Myocyte (in vitro differentiated cells): ENCODE measurements around the gene CCDC137. TPM values are rescaled to one million over a fixed set of nuclear protein-coding genes. Genes with fewer than 3 reads are reported as not detected.
"Not testable (repeated sequence)": the region's sequence is repeated elsewhere in the genome, so short reads cannot be mapped to it uniquely, and the experiment has no call there.

Source experiments
- DNase-seq: peaks from one replicate; pipeline ENCODE4 v3.0.0-alpha.2; 2012; ENCODE audit warnings: low read depth
- polyA plus RNA-seq: library from polyadenylated mRNA; unstranded; fragments of >200 nt; gene quantifications from one replicate; pipeline ENCODE4 v1.2.1, GENCODE V29; 2012; ENCODE audit warnings: missing spikeins
- total RNA-seq: library from RNA; depleted of rRNA; stranded (reverse); fragments of >200 nt; gene quantifications from 2 replicates; pipeline ENCODE4 v1.2.3, GENCODE V29; 2014

Gene CCDC137
- total RNA-seq, result 12.5 and 16.5 TPM in 2 replicates
- 14.6 TPM for polyA plus RNA-seq

- DNase-seq, result peak; percentile 96
Measured at GRCh38 chr17:81666342-81667191, at the start of gene CCDC137, which contains the start of gene OXLD1. TSS of gene CCDC137 (plus strand) at chr17:81666737. CDS start at chr17:81666767, 30 bp downstream. TSS of gene OXLD1 (minus strand) at chr17:81666605. CDS start at chr17:81666577, 28 bp downstream.

GRCh38 chr17:81616877-81617276, 49.7 kb upstream of the CCDC137 start:
- DNase-seq, result no peak

- DNase-seq, result not testable (repeated sequence)
Measured at GRCh38 chr17:81618307-81618706, 48.2 kb upstream of the CCDC137 start.

- no peak for DNase-seq
Measured at GRCh38 chr17:81621494-81622130, 44.9 kb upstream of the CCDC137 start.

- DNase-seq, result no peak
Measured at GRCh38 chr17:81630274-81630673, 36.3 kb upstream of the CCDC137 start.

GRCh38 chr17:81631482-81631881, 35.1 kb upstream of the CCDC137 start:
- DNase-seq, result no peak

GRCh38 chr17:81635431-81635830, 31.1 kb upstream of the CCDC137 start:
- no peak for DNase-seq

GRCh38 chr17:81635973-81636504, 30.5 kb upstream of the CCDC137 start:
- no peak for DNase-seq

GRCh38 chr17:81636505-81637288, 29.8 kb upstream of the CCDC137 start, which contains the start of the genes NPLOC4 and TSPAN10:
TSS of gene NPLOC4 (minus strand) at chr17:81637112. CDS start at chr17:81636930, 182 bp downstream.
TSS of gene TSPAN10 (plus strand) at chr17:81637196. CDS start at chr17:81642413, 5,217 bp downstream.
- peak; percentile 88 for DNase-seq

- no peak for DNase-seq
Measured at GRCh38 chr17:81638683-81639082, 27.9 kb upstream of the CCDC137 start.

GRCh38 chr17:81640011-81640410, 26.5 kb upstream of the CCDC137 start:
- DNase-seq, result no peak

- peak; percentile 65 for DNase-seq
Measured at GRCh38 chr17:81641825-81642489, 24.6 kb upstream of the CCDC137 start.

GRCh38 chr17:81644496-81644895, 22.0 kb upstream of the CCDC137 start:
- DNase-seq, result no peak

- no peak for DNase-seq
Measured at GRCh38 chr17:81644976-81645952, 21.3 kb upstream of the CCDC137 start.

GRCh38 chr17:81646869-81647600, 19.5 kb upstream of the CCDC137 start:
- no peak for DNase-seq

- DNase-seq, result no peak
Measured at GRCh38 chr17:81647640-81648012, 18.9 kb upstream of the CCDC137 start.

- DNase-seq, result no peak
Measured at GRCh38 chr17:81648013-81648706, 18.4 kb upstream of the CCDC137 start.

- no peak for DNase-seq
Measured at GRCh38 chr17:81648707-81649085, 17.8 kb upstream of the CCDC137 start.
